NCI-H2081 (cell line): ENCODE measurements around the gene DDX41.

Experiments
- DNase-seq, 2 experiments: peaks; one replicate each; lab custom pipeline; 2025; lab: John Stamatoyannopoulos, UW

The DDX41 gene

GRCh38 chr5:177483994-177484901 lies 32.5 kb downstream of the DDX41 start:
- DNase-seq, result no peak

- no peak for DNase-seq
These were observed 33.7 kb downstream of the DDX41 start for GRCh38 chr5:177483042-177483441.

GRCh38 chr5:177482359-177482795 lies 34.4 kb downstream of the DDX41 start:
- no peak for DNase-seq

- no peak for DNase-seq
These were observed 37.0 kb downstream of the DDX41 start for GRCh38 chr5:177479774-177480173.

GRCh38 chr5:177478711-177479646 lies 37.8 kb downstream of the DDX41 start:
- DNase-seq, result no peak

- DNase-seq, result no peak
These were observed 38.9 kb downstream of the DDX41 start for GRCh38 chr5:177477701-177478477.

- no peak for DNase-seq
These were observed 40.1 kb downstream of the DDX41 start for GRCh38 chr5:177476531-177477233.

- DNase-seq, result no peak
These were observed 41.0 kb downstream of the DDX41 start for GRCh38 chr5:177475563-177476427.

- DNase-seq, result no peak
These were observed 41.8 kb downstream of the DDX41 start for GRCh38 chr5:177474846-177475562.

GRCh38 chr5:177474002-177474476 lies 42.7 kb downstream of the DDX41 start:
- DNase-seq, result no peak

- DNase-seq, result peak; percentile 62
These were observed 43.2 kb downstream of the DDX41 start, which contains the start of gene DBN1 for GRCh38 chr5:177473443-177474001. DBN1 (minus strand) TSS chr5:177473634; CDS start chr5:177473521, 113 bp downstream.

GRCh38 chr5:177472460-177473442 lies 44.0 kb downstream of the DDX41 start:
- peak; percentile 41 to 45 for DNase-seq

GRCh38 chr5:177471610-177472356 lies 45.0 kb downstream of the DDX41 start:
- no peak for DNase-seq

- DNase-seq, result no peak
These were observed 45.8 kb downstream of the DDX41 start for GRCh38 chr5:177470759-177471536.

- no peak for DNase-seq
These were observed 46.8 kb downstream of the DDX41 start for GRCh38 chr5:177469750-177470525.
